Inferior parietal cortex (tissue), 1 donor: ENCODE measurements around the gene A4GALT.
"Not testable (repeated sequence)": the region's sequence is repeated elsewhere in the genome, so short reads cannot be mapped to it uniquely, and the experiment has no call there.

ENCODE experiments used
- DNase-seq: peaks from one replicate; pipeline ENCODE4 v3.0.0-alpha.2; 2016; ENCODE audit errors: extremely low spot score

The A4GALT gene

GRCh38 chr22:42740320-42740719 lies 19.6 kb upstream of the A4GALT start:
- DNase-seq = not testable (repeated sequence)

- DNase-seq = no peak
Measured at GRCh38 chr22:42734406-42734805, 13.7 kb upstream of the A4GALT start.

- not testable (repeated sequence) for DNase-seq
Measured at GRCh38 chr22:42733394-42733793, 12.7 kb upstream of the A4GALT start.

GRCh38 chr22:42732081-42732480 lies 11.4 kb upstream of the A4GALT start:
- DNase-seq = no peak

- DNase-seq = no peak
Measured at GRCh38 chr22:42726811-42727210, 6.1 kb upstream of the A4GALT start.

- DNase-seq = no peak
Measured at GRCh38 chr22:42725606-42726355, 5.1 kb upstream of the A4GALT start.

GRCh38 chr22:42724062-42724461 lies 3.4 kb upstream of the A4GALT start:
- DNase-seq = no peak

- no peak for DNase-seq
Measured at GRCh38 chr22:42721045-42721434, 370 bp upstream of the A4GALT start.

GRCh38 chr22:42719656-42720262 lies 911 bp downstream of the A4GALT start:
- DNase-seq = no peak

GRCh38 chr22:42719133-42719532 lies 1.5 kb downstream of the A4GALT start:
- no peak for DNase-seq

- DNase-seq = no peak
Measured at GRCh38 chr22:42717197-42717928, 3.3 kb downstream of the A4GALT start.

- no peak for DNase-seq
Measured at GRCh38 chr22:42716649-42717127, 4.0 kb downstream of the A4GALT start.

- DNase-seq = no peak
Measured at GRCh38 chr22:42716221-42716620, 4.4 kb downstream of the A4GALT start.

- DNase-seq = no peak
Measured at GRCh38 chr22:42714768-42715390, 5.8 kb downstream of the A4GALT start.

GRCh38 chr22:42714308-42714707 lies 6.4 kb downstream of the A4GALT start:
- no peak for DNase-seq

GRCh38 chr22:42711895-42712837 lies 8.5 kb downstream of the A4GALT start:
- DNase-seq = no peak

- no peak for DNase-seq
Measured at GRCh38 chr22:42711281-42711731, 9.4 kb downstream of the A4GALT start.

GRCh38 chr22:42708417-42708816 lies 12.3 kb downstream of the A4GALT start:
- DNase-seq = no peak

- no peak for DNase-seq
Measured at GRCh38 chr22:42707496-42707895, 13.2 kb downstream of the A4GALT start.

- DNase-seq = no peak
Measured at GRCh38 chr22:42704896-42705295, 15.8 kb downstream of the A4GALT start.

- no peak for DNase-seq
Measured at GRCh38 chr22:42702675-42703074, 18.0 kb downstream of the A4GALT start.
